Neural crest cell (in vitro differentiated cells): ENCODE data around the gene NANOS1. TPM values are rescaled to one million over a fixed set of nuclear protein-coding genes. Genes with fewer than 3 reads are reported as not detected.

Source experiments
- DNase-seq: peaks from one replicate; pipeline ENCODE4 v3.0.0; 2021; ENCODE audit warnings: low read depth, mixed read lengths, low spot score
- H3K27ac Mint-ChIP-seq: one replicate; pipeline ENCODE4 v1.8.0; 2021; ENCODE audit warnings: mild to moderate bottlenecking, mixed read lengths; ENCODE audit not compliant: unreplicated experiment
- H3K27me3 Mint-ChIP-seq: 2 replicates; pipeline ENCODE4 v1.8.0; 2021; ENCODE audit warnings: low read depth, mild to moderate bottlenecking, mixed read lengths
- H3K36me3 Mint-ChIP-seq: 2 replicates; pipeline ENCODE4 v1.8.0; 2021; ENCODE audit warnings: low read depth, mild to moderate bottlenecking, mixed read lengths
- H3K4me1 Mint-ChIP-seq: 2 replicates; pipeline ENCODE4 v1.8.0; 2021; ENCODE audit warnings: mixed read lengths
- H3K4me3 Mint-ChIP-seq: one replicate; pipeline ENCODE4 v1.8.0; 2021; ENCODE audit warnings: mild to moderate bottlenecking, mixed read lengths
- H3K9me3 Mint-ChIP-seq: 2 replicates; pipeline ENCODE4 v1.8.0; 2021; ENCODE audit warnings: mixed read lengths
- total RNA-seq: library from RNA; stranded (reverse); gene quantifications from 2 replicates; pipeline ENCODE4 v1.2.1, GENCODE V29; 2021
- TF ChIP-seq, protein P1 (sequence below): fragments of 200-600 bp; sonication (generic); conservative IDR thresholded peaks from 2 replicates; pipeline ENCODE4 v1.5.0; 2021; ENCODE audit warnings: antibody characterized with exemption, mild to moderate bottlenecking

The NANOS1 gene
- total RNA-seq, 1 donor from 2014 or later: 2.8 TPM

- Mint-ChIP-seq H3K4me3 (peak overlapping the region; percentile 99), H3K27me3 (no peaks in the 10 kb centered on the region), H3K4me1 (peaks cover 39% of the 10 kb centered on the region), H3K27ac (peak overlapping the region; percentile 97), H3K9me3 (no peaks in the 10 kb centered on the region), H3K36me3 (peaks cover 14% of the 10 kb centered on the region)
- TF ChIP-seq, protein P1, sequence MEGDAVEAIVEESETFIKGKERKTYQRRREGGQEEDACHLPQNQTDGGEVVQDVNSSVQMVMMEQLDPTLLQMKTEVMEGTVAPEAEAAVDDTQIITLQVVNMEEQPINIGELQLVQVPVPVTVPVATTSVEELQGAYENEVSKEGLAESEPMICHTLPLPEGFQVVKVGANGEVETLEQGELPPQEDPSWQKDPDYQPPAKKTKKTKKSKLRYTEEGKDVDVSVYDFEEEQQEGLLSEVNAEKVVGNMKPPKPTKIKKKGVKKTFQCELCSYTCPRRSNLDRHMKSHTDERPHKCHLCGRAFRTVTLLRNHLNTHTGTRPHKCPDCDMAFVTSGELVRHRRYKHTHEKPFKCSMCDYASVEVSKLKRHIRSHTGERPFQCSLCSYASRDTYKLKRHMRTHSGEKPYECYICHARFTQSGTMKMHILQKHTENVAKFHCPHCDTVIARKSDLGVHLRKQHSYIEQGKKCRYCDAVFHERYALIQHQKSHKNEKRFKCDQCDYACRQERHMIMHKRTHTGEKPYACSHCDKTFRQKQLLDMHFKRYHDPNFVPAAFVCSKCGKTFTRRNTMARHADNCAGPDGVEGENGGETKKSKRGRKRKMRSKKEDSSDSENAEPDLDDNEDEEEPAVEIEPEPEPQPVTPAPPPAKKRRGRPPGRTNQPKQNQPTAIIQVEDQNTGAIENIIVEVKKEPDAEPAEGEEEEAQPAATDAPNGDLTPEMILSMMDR: no peak
- peak; percentile 39 for DNase-seq
These were observed 50.3 kb downstream of the NANOS1 start for GRCh38 chr10:119079599-119080520.

DNA sequence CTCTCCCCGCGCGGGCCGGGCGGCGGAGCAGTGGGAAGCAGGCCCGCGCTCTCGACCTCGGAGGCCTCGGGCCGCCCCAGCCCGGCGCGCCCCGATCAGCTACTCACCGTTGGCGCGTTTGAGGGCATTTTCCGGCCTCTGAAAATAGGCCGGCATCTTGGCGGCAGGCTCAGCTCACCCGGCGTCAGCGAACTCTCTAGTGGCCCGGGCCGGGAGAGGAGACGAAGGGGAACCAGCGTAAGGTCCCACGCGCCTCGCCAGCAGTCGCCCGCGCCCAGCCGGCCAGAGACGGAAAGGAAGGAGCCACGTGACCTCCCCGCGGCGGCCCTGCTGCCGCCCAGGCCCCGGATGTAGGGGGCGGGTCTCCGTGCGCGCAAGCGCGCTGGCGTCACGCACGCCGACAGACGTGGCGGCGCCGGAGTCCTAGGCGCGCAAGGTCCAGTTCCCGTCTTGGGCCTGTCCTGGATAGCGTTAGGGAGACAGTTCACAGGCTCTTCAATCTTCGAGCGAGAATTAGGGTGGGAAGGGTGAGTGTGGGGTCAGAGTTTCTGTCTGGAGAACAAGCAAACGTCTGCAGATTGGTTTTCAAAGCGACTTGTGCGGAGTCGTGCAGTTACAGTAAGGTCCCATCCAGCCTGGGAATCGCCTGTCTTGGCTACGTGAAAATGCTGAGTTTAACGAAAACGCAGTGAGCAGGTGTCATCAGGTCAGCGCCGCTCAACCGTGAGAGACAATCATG, 51.2 kb downstream of the NANOS1 start, which contains the start of gene EIF3A:
TSS of gene EIF3A (minus strand) at position 297 of the 739 bp plus-strand sequence. CDS start at position 156, 141 bp downstream.
- TF ChIP-seq, protein P1: no peak
- H3K27ac Mint-ChIP-seq: peak within 1 kb of the TSS; percentile 97
- H3K36me3 Mint-ChIP-seq: peaks cover 14% of the 10 kb centered on the region
- peak; percentile 89 for DNase-seq
- peaks cover 43% of the 10 kb centered on the region for H3K4me1 Mint-ChIP-seq
- H3K27me3 Mint-ChIP-seq: no peaks in the 10 kb centered on the region
- H3K4me3 Mint-ChIP-seq: peak within 1 kb of the TSS; percentile 99
- H3K9me3 Mint-ChIP-seq: no peaks in the 10 kb centered on the region

Other genes starting within 250 kb of the NANOS1 start
- 163 and 169 TPM in 2 replicates for gene EIF3A, start 51.1 kb downstream of the NANOS1 start, total RNA-seq
- 48.1 and 49.3 TPM in 2 replicates for gene DENND10, start 74.4 kb downstream of the NANOS1 start, total RNA-seq
- gene SFXN4, start 136.0 kb downstream of the NANOS1 start, total RNA-seq: 17.2 and 19.9 TPM in 2 replicates
- 144 and 147 TPM in 2 replicates for gene PRDX3, start 149.1 kb downstream of the NANOS1 start, total RNA-seq
- 13.5 and 13.9 TPM in 2 replicates for gene GRK5, start 177.9 kb downstream of the NANOS1 start, total RNA-seq